ENCODE measurements around the gene KRTAP9-7. TPM values are rescaled to one million over a fixed set of nuclear protein-coding genes. Genes with fewer than 3 reads are reported as not detected.

The KRTAP9-7 gene
- total and polyA plus RNA-seq, 2 donors (not counting 3 experiments of a cell fraction or from before 2014, with no cell fraction given), result not detected

DNA sequence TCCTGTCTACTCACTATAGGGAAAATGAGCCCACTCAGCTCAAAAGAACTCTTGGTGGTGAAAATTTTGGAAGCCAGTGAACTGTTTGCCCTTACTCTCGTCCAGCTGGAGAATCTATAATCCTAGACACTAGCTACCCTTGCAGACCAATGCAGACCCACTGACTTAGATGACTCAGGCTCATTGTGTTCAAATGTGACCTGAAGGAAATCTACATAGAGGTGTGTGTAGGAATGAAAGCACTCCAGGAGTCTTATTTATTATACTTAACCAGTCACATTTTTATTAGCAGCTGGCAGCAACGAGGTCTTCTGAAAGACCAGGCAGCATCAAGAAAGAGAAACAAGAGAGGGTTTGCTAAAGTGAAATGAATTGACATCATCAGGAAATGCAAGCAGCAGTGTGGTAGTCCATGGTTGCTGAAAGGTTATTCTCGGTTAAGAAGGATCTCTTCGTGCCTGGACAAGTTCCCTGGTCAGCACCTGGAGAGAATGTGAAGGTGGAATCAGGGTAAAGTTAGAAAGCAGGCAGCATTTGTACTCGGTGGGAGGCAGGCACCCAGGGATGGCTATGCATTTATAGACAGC is 25.8 kb downstream of the KRTAP9-7 start:
- H3K4me1 ChIP-seq (ENCODE audit: control insufficient read depth, extremely low read depth, insufficient read depth, low read length), result no peaks in the 10 kb centered on the region
- H4K20me1 ChIP-seq (replicated peaks; ENCODE audit: control insufficient read depth, extremely low read depth, insufficient read depth, low read length), result no peaks in the 10 kb centered on the region
- no TSS peak for BruUV-seq (replicated peaks)
- no peak overlapping the region for H3K27ac ChIP-seq (ENCODE audit: insufficient read depth, low read depth, low read length)
- H3K36me3 ChIP-seq (ENCODE audit: control insufficient read depth in 2 of 2, extremely low read depth in 1 of 2, insufficient read depth in 2 of 2, low read length in 2 of 2), result no peaks in the 10 kb centered on the region
- TF ChIP-seq EZH2 (IDR thresholded peaks at IDR 0.05; ENCODE audit: borderline replicate concordance, low read depth, low read length, severe bottlenecking) (no peak), MYC (IDR thresholded peaks at IDR 0.05; ENCODE audit: low read depth, low read length) (no peak), FOS (IDR thresholded peaks at IDR 0.05; ENCODE audit: borderline replicate concordance, insufficient read depth, low read length) (no peak), GATA2 (IDR thresholded peaks at IDR 0.05; ENCODE audit: insufficient read depth, insufficient read length, low read depth, low read length) (no peak), CTCF (IDR thresholded peaks at IDR 0.05; ENCODE audit: extremely low read depth in 1 of 2, insufficient read depth in 1 of 2, low read depth in 1 of 2, low read length in 2 of 2) (no peak), MAX (IDR thresholded peaks at IDR 0.05; ENCODE audit: insufficient read depth, insufficient read length) (no peak), POLR2A (IDR thresholded peaks at IDR 0.05; ENCODE audit: low read depth, low read length) (no peak), JUN (IDR thresholded peaks at IDR 0.05; ENCODE audit: borderline replicate concordance, insufficient read depth, insufficient read length, low read depth) (no peak), POLR2AphosphoS5 (IDR thresholded peaks at IDR 0.05; ENCODE audit: insufficient read depth, low read depth, low read length) (no peak)
- H2AFZ ChIP-seq (ENCODE audit: low read depth, low read length), result no peak overlapping the region
- DNase-seq (ENCODE audit: low read depth, low spot score) (no peak), FAIRE-seq (no peak)
- intact Hi-C loops (cut with micrococcal nuclease) (no loop called here), dilution Hi-C loops (cut with MboI; ENCODE audit: extremely low pct_ligation_motif_present, low sequenced_read_pairs) (no loop called here)
- ChIA-PET POLR2A (no interaction called here), CTCF (interaction anchor here (0.6 to 1.0 kb wide), 2 partner anchors 290 to 364 kb away, joined by 3 read pairs; no protein-coding TSS in a partner anchor)
- H3K79me2 ChIP-seq (ENCODE audit: control insufficient read depth, insufficient read depth, low read length), result no peaks in the 10 kb centered on the region
- no peaks in the 10 kb centered on the region for H3K9me1 ChIP-seq (replicated peaks; ENCODE audit: control insufficient read depth, extremely low read depth, insufficient read depth, low read length)
- no peak overlapping the region for H3K4me2 ChIP-seq (ENCODE audit: insufficient read depth, low read length)
- no peak overlapping the region for H3K9ac ChIP-seq (replicated peaks; ENCODE audit: extremely low read depth, insufficient read depth, low read length)
- H3K4me3 ChIP-seq (replicated peaks in 1 of 3; ENCODE audit: insufficient read depth in 1 of 3, low read depth in 1 of 3, low read length in 3 of 3), result no peak overlapping the region
- no peaks in the 10 kb centered on the region for H3K9me3 ChIP-seq (replicated peaks; ENCODE audit: control insufficient read depth, insufficient read depth, low read length)
- no peaks in the 10 kb centered on the region for H3K27me3 ChIP-seq (ENCODE audit: control insufficient read depth in 2 of 2, insufficient read depth in 2 of 2, low read length in 2 of 2)

All from endothelial cell of umbilical vein (primary cell).